Activated CD4-positive, alpha-beta T cell treated with anti-CD3 and anti-CD28 coated beads, Interleukin-2, amount 50 U/mL, for 48 hours (primary cell): ENCODE results near the gene MEPCE.

Source experiments
- DNase-seq, 2 experiments: peaks; one replicate each; pipeline ENCODE4 v3.0.0-alpha.2; 2020

The MEPCE gene

DNA sequence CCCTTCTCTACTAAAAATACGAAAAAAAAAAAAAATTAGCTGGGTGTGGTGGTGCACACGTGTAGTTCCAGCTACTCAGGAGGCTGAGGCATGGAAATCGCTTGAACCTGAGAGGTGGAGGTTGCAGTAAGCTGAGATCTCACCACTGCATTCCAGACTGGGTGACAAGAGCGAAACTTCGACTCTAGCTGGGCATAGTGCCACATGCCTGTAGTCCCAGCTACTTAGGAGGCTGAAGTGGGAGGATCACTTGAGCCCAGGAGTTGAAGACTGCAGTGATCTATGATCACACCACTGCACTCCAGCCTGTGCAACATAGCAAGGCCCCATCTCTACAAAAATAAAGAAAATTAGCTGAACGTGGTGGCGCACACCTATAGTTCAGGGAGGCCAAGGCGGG lies 35.7 kb downstream of the MEPCE start:
- DNase-seq, result no peak

DNA sequence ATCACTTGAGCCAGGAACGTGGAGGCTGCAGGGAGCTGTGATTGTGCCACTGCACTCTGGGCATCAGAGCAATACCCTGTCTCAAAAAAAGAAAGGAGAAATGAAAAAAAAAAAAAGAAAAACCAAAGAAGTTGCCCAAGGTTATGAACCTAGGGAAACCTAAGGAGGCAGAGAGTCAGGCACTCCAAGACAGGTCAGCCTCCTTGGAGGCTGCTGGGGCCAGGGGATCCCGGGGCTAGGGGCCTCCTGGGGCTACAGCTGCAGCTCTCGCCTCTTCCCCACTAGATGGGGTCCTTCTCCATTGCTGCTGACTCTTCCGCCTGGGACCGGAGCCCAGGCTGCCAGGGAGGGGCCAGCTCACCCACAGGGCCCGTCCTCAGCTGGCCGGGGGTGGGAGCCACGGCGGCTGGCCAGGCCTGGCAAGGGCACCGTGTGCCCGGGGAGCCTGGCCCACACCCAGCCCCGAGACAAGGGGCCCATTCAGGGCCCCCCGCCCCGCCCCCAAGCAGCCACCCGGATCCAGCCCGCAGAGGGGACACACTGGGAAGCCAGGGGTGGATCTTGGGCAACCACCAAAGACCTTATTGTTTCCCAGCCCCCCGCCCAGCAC lies 36.2 kb downstream of the MEPCE start:
- no peak for DNase-seq

DNA sequence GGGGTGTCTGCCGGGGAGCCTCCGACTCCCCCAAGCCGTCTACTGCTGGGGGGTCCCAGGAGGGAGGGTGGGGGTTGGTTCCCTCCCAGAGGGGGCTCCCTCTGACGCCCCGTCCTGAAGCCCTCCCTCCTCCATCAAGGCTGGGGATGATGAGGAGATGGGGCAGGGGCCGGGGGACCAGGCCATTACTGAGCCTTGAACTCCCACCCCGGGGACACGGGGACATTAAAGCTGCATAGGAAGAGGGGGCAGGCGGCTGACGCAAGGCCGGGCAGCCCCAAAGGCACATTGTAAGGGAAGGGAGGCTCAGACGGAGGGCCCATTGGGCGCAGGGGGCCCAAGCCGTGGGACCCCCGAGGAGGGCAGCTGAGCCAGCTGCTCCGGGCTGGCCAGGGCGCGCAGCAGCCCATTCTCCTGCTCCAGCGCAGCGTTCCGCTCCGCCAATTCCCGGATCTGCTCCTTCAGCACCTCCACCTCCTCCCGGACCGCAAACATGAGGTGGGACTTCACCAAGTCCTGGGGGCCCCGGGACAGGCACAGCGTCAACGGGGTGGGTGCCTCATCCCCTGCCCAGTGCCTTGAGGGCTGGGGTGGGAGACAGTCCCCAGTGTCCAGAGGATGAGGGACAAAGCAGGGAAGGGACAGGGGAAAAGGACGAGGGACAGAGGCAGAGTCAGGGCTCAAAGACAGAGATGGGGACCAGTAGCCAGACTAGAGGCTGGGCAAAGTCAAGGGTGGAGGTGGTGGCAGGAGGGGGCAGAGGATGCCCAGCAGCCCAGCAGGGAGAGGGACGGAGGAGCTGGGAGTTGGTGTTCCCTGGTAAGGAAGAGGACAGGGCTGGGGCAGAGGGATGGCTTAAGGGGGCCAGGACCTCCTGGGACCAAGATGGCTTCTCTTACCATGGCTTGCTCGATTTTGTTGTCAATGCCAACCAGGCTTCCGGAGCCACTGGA lies 37.3 kb downstream of the MEPCE start:
- DNase-seq, result no peak

DNA sequence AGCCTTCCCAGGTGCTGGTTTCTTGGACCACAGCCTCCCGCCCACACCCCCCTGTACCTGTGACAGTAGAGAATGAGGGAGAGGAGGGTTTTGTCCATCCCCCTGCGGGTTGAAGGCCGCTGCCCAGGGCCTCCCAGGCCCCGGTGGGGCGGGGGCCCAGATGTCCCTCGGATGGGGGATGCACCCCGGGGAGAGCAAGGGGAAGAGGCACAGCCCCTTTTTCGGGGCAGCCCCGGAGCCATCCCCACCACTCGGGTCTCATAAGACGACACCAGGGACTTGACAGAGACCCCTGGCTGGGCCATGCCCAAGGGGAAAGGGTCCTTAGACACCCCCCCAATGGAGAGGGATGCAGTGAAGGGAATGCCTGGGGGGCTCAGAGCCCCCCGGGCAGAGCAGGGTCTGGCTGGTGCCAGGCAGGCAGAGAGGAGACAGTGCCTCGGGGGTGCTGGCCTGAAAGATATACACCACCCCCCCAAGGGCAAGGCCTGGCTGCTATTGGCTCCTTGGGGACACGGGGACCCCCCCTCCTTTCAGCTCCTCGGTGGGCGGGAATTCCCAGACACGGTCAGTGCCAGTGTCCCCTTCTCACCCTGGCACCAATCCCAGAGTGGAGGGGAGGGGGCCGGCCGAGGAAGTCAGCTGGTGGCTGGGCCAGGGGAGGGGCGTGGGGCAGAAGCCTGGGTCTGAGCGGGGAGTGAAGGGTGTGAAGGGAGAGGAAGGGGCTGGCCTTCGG lies 38.2 kb downstream of the MEPCE start:
- no peak for DNase-seq

- DNase-seq, result peak; percentile 89 to 90
These were observed 39.8 kb downstream of the MEPCE start for GRCh38 chr7:100469227-100470044.

DNA sequence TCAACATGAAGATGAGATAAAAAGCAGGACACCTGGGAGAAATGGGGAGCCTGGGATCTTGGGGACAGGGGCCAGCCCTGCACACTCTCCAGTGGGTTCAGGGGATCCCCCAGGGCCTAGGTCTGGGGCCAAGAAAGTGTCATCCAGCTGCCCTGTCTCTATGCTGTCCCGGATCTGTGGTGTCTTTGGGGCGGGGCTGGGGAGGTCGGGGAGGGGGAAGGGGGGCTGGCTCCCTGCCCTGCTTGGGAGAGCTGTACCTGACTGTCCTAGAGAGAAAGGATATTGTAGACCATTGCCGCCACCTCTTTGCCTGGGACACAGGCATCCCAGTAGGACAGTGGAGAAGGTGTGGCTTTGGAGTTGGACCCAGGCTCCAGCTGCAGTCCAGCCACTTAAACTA lies 41.4 kb downstream of the MEPCE start:
- DNase-seq, result no peak

DNA sequence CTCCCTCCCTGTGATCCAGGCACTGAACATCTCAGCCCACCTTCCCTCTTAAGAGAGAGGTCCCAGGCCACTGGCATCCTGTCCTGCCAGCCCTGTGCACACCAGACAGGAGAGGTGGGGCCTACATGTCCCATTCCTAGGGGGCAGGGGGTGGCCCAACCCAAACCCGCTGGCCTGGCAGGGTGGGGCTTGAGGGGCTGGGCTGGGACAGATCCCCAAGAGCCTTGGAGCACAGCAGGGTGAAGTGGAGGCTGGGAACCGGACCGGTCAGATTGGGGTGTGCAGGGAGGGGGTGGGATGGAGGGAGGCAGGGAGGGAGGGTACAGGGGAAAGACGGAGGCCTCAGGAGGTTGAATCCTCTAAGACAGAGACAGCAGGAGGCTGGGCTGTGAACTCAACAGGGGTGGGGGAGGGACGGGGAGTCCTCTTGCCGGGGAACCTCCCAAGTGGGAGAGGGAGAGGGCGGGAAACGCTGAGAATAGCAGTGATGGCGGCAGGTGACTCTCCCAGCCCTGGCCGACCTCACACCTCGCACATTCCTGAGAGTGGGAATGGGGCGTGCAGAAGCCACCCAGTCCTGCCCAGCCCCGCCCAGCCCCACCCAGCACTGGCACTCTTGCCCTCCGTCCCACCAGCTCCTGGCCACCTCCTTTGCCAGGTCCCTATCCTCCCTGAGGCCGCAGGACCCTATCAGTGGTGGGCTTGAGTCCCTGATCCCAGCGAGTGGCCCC lies 42.7 kb downstream of the MEPCE start:
- no peak for DNase-seq

GRCh38 chr7:100472854-100473499 lies 43.3 kb downstream of the MEPCE start:
- peak in 1 of 2 experiments; percentile 32 for DNase-seq

- DNase-seq, result peak in 1 of 2 experiments; percentile 24
These were observed 45.9 kb downstream of the MEPCE start for GRCh38 chr7:100475549-100475948.

DNA sequence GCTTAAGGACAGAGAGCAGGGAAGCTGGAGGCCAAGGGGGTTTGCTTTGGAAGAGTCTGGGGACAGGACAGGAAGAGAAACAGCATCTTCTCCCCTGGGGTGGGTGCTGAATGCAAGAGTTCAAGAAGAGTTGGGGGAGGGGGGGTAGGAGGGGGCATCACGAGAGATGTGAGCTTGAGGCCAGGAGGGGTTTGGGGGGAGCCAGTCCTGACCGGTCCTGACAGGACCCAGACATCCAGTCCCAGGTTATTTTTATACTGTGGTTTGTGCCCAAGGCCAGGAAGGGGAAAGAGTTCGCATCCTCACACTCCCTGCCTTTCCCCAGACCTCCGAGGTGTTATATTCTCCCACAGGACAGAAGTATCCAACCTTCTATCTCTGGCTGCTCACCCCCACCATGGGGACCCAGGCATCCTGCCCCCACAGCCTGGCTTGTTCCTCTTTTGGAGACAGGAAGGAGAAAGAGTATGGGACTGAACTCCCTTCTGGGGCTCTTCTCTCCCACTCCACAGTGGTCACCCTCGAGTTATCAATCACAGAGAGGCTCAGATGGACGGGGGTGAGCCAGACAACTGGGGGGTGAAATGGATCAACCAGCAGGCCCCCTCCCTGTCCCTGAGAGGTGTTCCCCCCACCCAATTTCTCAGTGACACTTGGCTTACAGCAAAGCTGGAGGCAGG lies 46.6 kb downstream of the MEPCE start:
- DNase-seq, result no peak

DNA sequence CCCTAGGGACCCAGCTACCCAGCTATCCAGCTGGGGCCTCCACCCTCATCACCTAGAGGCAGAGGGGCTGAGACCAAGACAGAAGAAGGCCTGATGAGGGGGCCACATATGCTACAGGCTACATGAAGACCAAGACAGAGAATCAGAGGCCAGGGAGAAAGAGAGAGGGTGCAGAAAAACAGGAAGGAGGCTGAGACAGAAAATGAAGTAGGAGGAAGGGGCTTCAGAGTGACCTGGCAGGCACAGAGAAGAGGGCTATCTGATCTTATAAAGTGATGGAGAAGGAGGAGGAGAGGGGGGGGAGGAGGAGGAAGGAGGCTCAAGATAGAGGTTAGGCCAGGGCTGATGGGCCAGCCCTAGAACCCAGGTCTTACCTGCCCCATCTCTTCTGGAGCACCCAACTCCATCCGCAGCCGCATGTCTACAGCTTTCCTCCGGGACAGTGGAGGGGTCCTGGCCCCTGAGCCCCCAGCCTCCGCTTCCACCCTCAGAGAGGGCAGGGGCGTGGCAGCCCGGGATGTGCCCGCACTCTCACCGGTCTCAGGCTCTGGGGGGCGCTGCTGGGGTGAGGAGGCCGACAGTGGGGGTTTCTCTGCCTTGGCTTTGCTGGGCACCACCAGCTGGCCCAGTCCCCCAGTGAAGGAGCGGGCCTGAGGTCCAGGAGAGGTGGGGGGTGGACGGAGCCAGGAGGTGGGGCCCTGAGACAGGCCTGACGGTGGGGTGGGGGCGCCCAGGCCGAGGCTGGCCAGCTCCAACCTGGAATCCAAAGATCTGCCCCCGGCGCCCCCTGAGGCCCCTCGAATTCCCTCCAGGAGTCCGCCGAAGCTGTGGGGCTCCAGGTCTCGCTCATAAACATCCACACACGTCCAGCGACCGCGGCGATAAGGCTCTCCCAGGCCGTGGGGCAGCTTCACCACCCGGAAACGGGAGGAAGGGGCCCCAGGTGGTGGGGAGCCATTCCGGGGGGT lies 47.6 kb downstream of the MEPCE start:
- peak; percentile 58 to 69 for DNase-seq

DNA sequence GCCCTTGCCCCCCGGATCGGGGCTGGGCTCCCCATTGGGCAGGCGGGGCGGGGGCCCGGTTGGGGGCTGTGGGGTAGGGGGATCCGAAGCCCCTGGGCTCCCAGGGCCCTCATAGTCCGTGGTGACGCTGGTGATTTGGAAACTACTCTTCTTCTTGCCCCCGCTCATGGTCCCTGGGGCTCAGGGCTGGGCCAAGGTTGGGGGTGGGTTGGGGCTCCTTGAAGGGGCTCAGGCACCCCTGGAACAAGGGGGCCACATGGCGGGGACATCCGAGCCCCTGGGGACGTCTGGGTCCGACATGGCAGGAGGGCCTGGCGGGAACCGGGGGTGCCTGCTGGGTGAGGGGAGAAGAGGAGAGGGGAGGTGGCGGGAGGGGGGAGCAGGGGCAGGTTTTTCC lies 48.2 kb downstream of the MEPCE start:
- peak in 1 of 2 experiments; percentile 28 for DNase-seq

GRCh38 chr7:100478958-100479660 lies 49.5 kb downstream of the MEPCE start, which contains the start of gene TSC22D4:
TSS of gene TSC22D4 (minus strand) at chr7:100479214. CDS start at chr7:100478038, 1,176 bp downstream.
- peak; percentile 93 to 94 for DNase-seq

DNA sequence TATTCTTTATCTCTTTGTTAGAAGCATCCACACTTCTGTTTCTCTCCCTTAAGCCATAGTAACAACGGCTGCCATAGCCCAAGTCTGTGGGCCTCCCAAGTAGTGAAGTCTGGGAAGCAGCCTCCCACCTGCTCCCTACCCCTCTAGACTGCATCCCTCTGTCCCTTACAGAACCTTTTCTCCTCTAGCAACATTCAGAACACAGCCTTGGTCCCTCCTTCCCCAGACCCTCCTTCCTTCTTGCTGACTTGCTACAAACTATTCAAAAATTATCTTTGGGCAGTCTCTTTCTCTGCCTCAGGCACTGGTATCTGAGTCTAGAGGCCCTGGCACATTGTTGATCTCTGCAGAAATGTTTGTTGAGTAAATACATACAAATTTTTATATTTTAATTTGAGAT lies 51.8 kb downstream of the MEPCE start:
- DNase-seq, result no peak

DNA sequence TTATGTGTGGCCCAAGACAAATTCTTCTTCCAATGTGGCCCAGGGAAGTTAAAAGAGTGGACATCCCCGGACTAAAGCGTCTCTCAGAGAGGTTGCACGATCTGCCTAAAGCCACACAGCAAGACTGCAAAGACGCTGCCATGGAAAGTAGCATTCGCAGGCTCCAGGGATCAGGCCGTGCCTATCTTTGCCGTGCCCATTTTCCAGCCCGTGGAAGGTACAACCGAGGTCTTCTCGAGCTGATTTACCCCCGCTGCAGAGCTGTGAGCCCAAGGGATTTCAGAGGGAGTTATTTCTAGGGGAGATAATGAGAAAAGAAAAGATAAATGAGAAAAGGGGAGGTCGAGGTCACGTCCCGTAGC lies 53.1 kb downstream of the MEPCE start:
- DNase-seq, result no peak

DNA sequence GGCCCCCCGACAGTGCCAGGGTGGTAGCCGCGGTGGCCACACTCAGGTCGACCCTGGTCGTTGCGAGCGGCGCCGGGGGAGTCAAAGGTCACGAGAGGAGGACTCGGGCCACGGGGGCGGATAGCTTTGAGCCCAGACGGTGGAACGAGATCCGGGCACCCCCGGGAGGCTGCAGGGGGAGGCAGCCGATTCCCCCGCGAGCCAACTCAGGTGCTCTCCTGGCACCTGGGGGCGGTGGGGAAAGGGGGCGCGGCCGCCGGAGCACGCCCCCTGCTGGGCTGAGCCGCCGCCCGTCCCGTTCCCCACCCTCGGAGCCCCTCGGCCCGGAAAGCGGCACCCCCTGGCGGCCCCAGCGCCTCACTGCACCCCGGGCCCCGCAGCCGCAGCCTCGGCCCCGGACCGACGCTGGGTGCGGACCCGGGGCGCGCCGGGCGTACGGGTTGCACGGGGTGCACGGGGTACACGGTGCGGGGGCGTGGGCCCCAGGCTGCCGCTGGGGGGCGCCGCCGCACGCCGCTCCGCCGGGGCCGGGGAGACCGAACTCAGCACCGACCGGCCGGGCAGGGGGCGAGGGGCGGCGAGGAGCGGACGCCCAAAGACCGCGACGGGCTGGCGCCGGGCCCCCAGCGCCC lies 53.6 kb downstream of the MEPCE start:
- peak; percentile 84 for DNase-seq
